SK-N-MC (cell line): Measurements from ENCODE around the gene DNHD1.

Source experiments
- EZH2 ChIP-seq: fragments of 200-600 bp; sonication (generic); IDR thresholded peaks from one replicate; pipeline ENCODE4 v1.6.1; 2017; ENCODE audit warnings: antibody characterized with exemption
- FOXP2 ChIP-seq: optimal IDR thresholded peaks from 2 replicates; pipeline ENCODE3; 2011; ENCODE audit warnings: mild to moderate bottlenecking, moderate library complexity; ENCODE audit not compliant: insufficient read depth; ENCODE audit errors: extremely low read length, control extremely low read depth
- POLR2AphosphoS5 ChIP-seq: IDR thresholded peaks from 2 replicates; pipeline ENCODE4 v1.6.1; 2012; ENCODE audit warnings: mild to moderate bottlenecking, low read depth, low read length, borderline replicate concordance

DNA sequence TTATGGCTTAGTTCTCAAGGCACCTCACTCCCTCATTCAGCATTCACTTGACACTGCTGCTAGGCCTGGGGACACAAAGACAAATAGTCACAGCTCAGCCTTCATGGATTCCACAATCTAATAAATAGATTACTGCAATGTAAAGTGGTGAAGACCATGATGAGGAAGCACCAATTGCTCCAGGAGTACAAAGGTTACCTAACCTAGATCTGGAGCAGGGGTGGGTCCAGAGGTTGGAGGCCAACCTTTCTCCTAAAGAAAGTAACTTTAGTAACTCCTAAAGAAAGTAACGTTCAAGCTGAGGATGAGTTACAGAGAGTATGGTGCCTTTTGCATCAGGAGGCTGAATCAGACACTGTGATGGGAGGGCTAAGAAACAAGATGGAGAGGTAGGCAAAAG is 27.5 kb upstream of the DNHD1 start:
- no peak for TF ChIP-seq EZH2
- TF ChIP-seq POLR2AphosphoS5 = no peak
- TF ChIP-seq FOXP2 = no peak
